ENCODE data around the gene ATF7IP2.
"Not testable (repeated sequence)": the region's sequence is repeated elsewhere in the genome, so short reads cannot be mapped to it uniquely, and the experiment has no call there.

Gene ATF7IP2

GRCh38 chr16:10453159-10453510 lies 67.3 kb downstream of the ATF7IP2 start:
- no peak overlapping the region for H3K4me3 ChIP-seq (ENCODE audit: low read depth, low read length)
- CTCF ChIA-PET: no interaction called here
- TF ChIP-seq CTCF (IDR thresholded peaks at IDR 0.05; ENCODE audit: insufficient read depth, low read length, missing control alignments): no peak
- DNase-seq (ENCODE audit: low read depth, low spot score): no peak
- POLR2A ChIA-PET: no interaction called here

- CTCF ChIA-PET: no interaction called here
- POLR2A ChIA-PET: no interaction called here
- no peak overlapping the region for H3K4me3 ChIP-seq (ENCODE audit: low read depth, low read length)
- DNase-seq (ENCODE audit: low read depth, low spot score): no peak
- no peak for TF ChIP-seq CTCF (IDR thresholded peaks at IDR 0.05; ENCODE audit: insufficient read depth, low read length, missing control alignments)
These were observed 80.0 kb downstream of the ATF7IP2 start for GRCh38 chr16:10465821-10466220.

GRCh38 chr16:10466313-10466712 lies 80.5 kb downstream of the ATF7IP2 start:
- no peak for TF ChIP-seq CTCF (IDR thresholded peaks at IDR 0.05; ENCODE audit: insufficient read depth, low read length, missing control alignments)
- DNase-seq (ENCODE audit: low read depth, low spot score): no peak
- ChIA-PET CTCF (no interaction called here), POLR2A (no interaction called here)
- H3K4me3 ChIP-seq (ENCODE audit: low read depth, low read length): no peak overlapping the region

GRCh38 chr16:10466861-10467260 lies 81.0 kb downstream of the ATF7IP2 start:
- ChIA-PET CTCF (interaction anchor here (0.6 to 0.9 kb wide), 2 partner anchors 43 to 343 kb away, joined by 4 read pairs; no protein-coding TSS in a partner anchor), POLR2A (interaction anchor here (0.6 kb wide), 1 partner anchor 1424 kb away, joined by 4 read pairs; no protein-coding TSS in a partner anchor)
- no peak overlapping the region for H3K4me3 ChIP-seq (ENCODE audit: low read depth, low read length)
- no peak for TF ChIP-seq CTCF (IDR thresholded peaks at IDR 0.05; ENCODE audit: insufficient read depth, low read length, missing control alignments)
- DNase-seq (ENCODE audit: low read depth, low spot score): no peak

GRCh38 chr16:10476636-10477035 lies 90.8 kb downstream of the ATF7IP2 start:
- CTCF ChIA-PET; DNase-seq (ENCODE audit: low read depth, low spot score); H3K4me3 ChIP-seq (ENCODE audit: low read depth, low read length); POLR2A ChIA-PET: not testable (repeated sequence)

GRCh38 chr16:10480151-10480550 lies 94.3 kb downstream of the ATF7IP2 start:
- H3K4me3 ChIP-seq (ENCODE audit: low read depth, low read length): no peak overlapping the region
- DNase-seq (ENCODE audit: low read depth, low spot score): no peak
- ChIA-PET CTCF (interaction anchor here (0.9 to 1.6 kb wide), 2 partner anchors 13 to 256 kb away, joined by 3 to 4 read pairs; no protein-coding TSS in a partner anchor), POLR2A (no interaction called here)
- no peak for TF ChIP-seq CTCF (IDR thresholded peaks at IDR 0.05; ENCODE audit: insufficient read depth, low read length, missing control alignments)

- POLR2A ChIA-PET: no interaction called here
- no peak for TF ChIP-seq CTCF (IDR thresholded peaks at IDR 0.05; ENCODE audit: insufficient read depth, low read length, missing control alignments)
- no peak overlapping the region for H3K4me3 ChIP-seq (ENCODE audit: low read depth, low read length)
- DNase-seq (ENCODE audit: low read depth, low spot score): no peak
- CTCF ChIA-PET: no interaction called here
These were observed 99.3 kb downstream of the ATF7IP2 start for GRCh38 chr16:10485159-10485558.

All from AG04449 (cell line).